Measurements from ENCODE around the gene ZFHX3. TPM values are rescaled to one million over a fixed set of nuclear protein-coding genes. Genes with fewer than 3 reads are reported as not detected.

The ZFHX3 gene
- total and polyA plus RNA-seq, 4 donors, result 1.5 to 5.9 (median 3.0) TPM

GRCh38 chr16:72789921-72790320, 258.0 kb downstream of the ZFHX3 start:
- 97% methylated on average over 5 of the region's 5 CpGs for WGBS
- no peak overlapping the region for H3K9ac ChIP-seq (ENCODE audit: low read depth in 1 of 2, low read length in 2 of 2)
- H3K27me3 ChIP-seq (ENCODE audit: control insufficient read depth in 4 of 4, insufficient read depth in 4 of 4, low read length in 3 of 4), result no peaks in the 10 kb centered on the region
- TF ChIP-seq RXRA (IDR thresholded peaks at IDR 0.05), result no peak
- no peak for TF ChIP-seq EGR1 (IDR thresholded peaks at IDR 0.05; ENCODE audit: low read depth in 2 of 2)
- no peak for TF ChIP-seq FOXA2 (IDR thresholded peaks at IDR 0.05)
- TF ChIP-seq JUND (IDR thresholded peaks at IDR 0.05), result no peak
- TF ChIP-seq REST (IDR thresholded peaks at IDR 0.05), result no peak
- TF ChIP-seq HNF4G (IDR thresholded peaks at IDR 0.05), result no peak
- TF ChIP-seq HNF4A (conservative IDR thresholded peaks at IDR 0.05), result no peak
- TF ChIP-seq GABPA (IDR thresholded peaks at IDR 0.05 in 1 of 2, conservative IDR thresholded peaks at IDR 0.05 in 1 of 2), result no peak
- TF ChIP-seq FOXA1 (IDR thresholded peaks at IDR 0.05), result no peak
- TF ChIP-seq CTCF (IDR thresholded peaks at IDR 0.05; ENCODE audit: low read depth, low read length, missing input control), result no peak
- TF ChIP-seq NR2F2 (IDR thresholded peaks at IDR 0.05), result no peak
- no peak for TF ChIP-seq RAD21 (IDR thresholded peaks at IDR 0.05)
- no peak for TF ChIP-seq TAF1 (conservative IDR thresholded peaks at IDR 0.05)
- no peak for TF ChIP-seq MAX (IDR thresholded peaks at IDR 0.05)
- TF ChIP-seq ZBTB33 (IDR thresholded peaks at IDR 0.05), result no peak
- no peak for TF ChIP-seq ATF3 (IDR thresholded peaks at IDR 0.05)
- no peak for TF ChIP-seq YY1 (IDR thresholded peaks at IDR 0.05)
- no peak for TF ChIP-seq SP1 (IDR thresholded peaks at IDR 0.05)
- H3K27ac ChIP-seq (ENCODE audit: low read depth in 1 of 2, low read length in 2 of 2), result no peak overlapping the region
- H3K4me3 ChIP-seq (ENCODE audit: low read depth in 1 of 3, low read length in 3 of 3), result no peak overlapping the region
- no peaks in the 10 kb centered on the region for H3K9me3 ChIP-seq (ENCODE audit: control insufficient read depth in 4 of 4, low read length in 3 of 4)
- no peaks in the 10 kb centered on the region for H3K4me1 ChIP-seq (ENCODE audit: control insufficient read depth in 4 of 4, insufficient read depth in 4 of 4, low read length in 3 of 4)
- no peak for DNase-seq (ENCODE audit: low spot score)
- peaks cover 0 to 29% (median 3%) of the 10 kb centered on the region in 4 donors for H3K36me3 ChIP-seq (ENCODE audit: control insufficient read depth in 4 of 4, insufficient read depth in 3 of 4, low read depth in 1 of 4, low read length in 3 of 4)

Data from liver (tissue), 9 donors.